Mammary epithelial cell (primary cell): ENCODE results near the gene CASP1.

Source experiments
- CTCF ChIP-seq, 2 donors: IDR thresholded peaks in 1 of 2; conservative IDR thresholded peaks in 1 of 2; 2 replicates each; pipeline ENCODE4 v1.5.1; 2011 to 2012; ENCODE audit warnings: inconsistent platforms in 2 of 2, low read length in 2 of 2, mild to moderate bottlenecking in 2 of 2, control low read depth in 1 of 2, low read depth in 1 of 2; ENCODE audit not compliant: insufficient read depth in 1 of 2; ENCODE audit errors: extremely low read depth in 1 of 2
- EZH2 ChIP-seq: IDR thresholded peaks from 2 replicates; pipeline ENCODE4 v1.6.1; 2012; ENCODE audit warnings: low read length, inconsistent platforms, borderline replicate concordance

- TF ChIP-seq CTCF (conservative IDR thresholded peaks at IDR 0.05 in 1 of 2, IDR thresholded peaks at IDR 0.05 in 1 of 2; ENCODE audit: extremely low read depth in 1 of 2, insufficient read depth in 1 of 2, low read depth in 1 of 2, low read length in 2 of 2) (no peak), EZH2 (no peak)
Measured at GRCh38 chr11:105003151-105003550, 31.8 kb downstream of the CASP1 start.
